K562 (cell line): ENCODE measurements around the gene STARD3NL. TPM values are rescaled to one million over a fixed set of nuclear protein-coding genes. Genes with fewer than 3 reads are reported as not detected.

Experiments
- ATAC-seq: fragments of 200-7000 bp; cut with Tn5 transposase; 3 replicates; pipeline ENCODE4 v1.9.1; 2020; ENCODE audit warnings: moderate library complexity
- BruUV-seq: library from RNA; stranded (reverse); fragments of 400-500 nt; replicated peaks from 2 replicates; lab custom pipeline; 2021; lab: Mats Ljungman, UMichigan
- CTCF ChIA-PET: fragments of 300-600 bp; formaldehyde crosslinking; extraction: SDS; loops from one replicate; lab custom pipeline; 2021; ENCODE audit warnings: low intra/inter-chr PET ratio; lab: Yijun Ruan, JAX
- POLR2A ChIA-PET: fragments of 300-600, 350-650 bp; sonication (Branson Sonifier 250); formaldehyde crosslinking; extraction: SDS; loops from one replicate; lab custom pipeline; 2021; ENCODE audit warnings: antibody characterized with exemption, inconsistent platforms; lab: Yijun Ruan, JAX
- DNase-seq, 4 experiments: peaks; one replicate each; pipeline versions ENCODE4 v3.0.0 to v3.0.0-alpha.2; 2011 to 2018; ENCODE audit warnings: low spot score in 3 of 4, mixed read lengths in 3 of 4; ENCODE audit errors: extremely low read depth in 1 of 4
- FAIRE-seq: peaks from 2 replicates; lab custom pipeline; 2011; peaks lifted over from hg19 to GRCh38; lab: Jason Lieb, UNC
- H2AFZ ChIP-seq: 2 replicates; pipeline ENCODE4 v1.6.0; 2011; ENCODE audit warnings: low read depth, low read length, control low read depth, inconsistent platforms
- H3K27ac ChIP-seq: fragments of 200-600 bp; 3 replicates; pipeline ENCODE4 v1.8.0; 2011; ENCODE audit warnings: low read depth, mild to moderate bottlenecking, control low read depth, inconsistent platforms, low read length, moderate library complexity, mixed read lengths; ENCODE audit errors: extremely low read depth
- H3K27me3 ChIP-seq, 2 experiments: fragments of 300-600 bp in 1 of 2; 2 replicates in 1 of 2; 3 replicates in 1 of 2; pipeline versions ENCODE4 v1.6.0 to v1.8.0; 2011; ENCODE audit warnings: inconsistent platforms in 2 of 2, low read length in 2 of 2, mild to moderate bottlenecking in 1 of 2, mixed read lengths in 1 of 2, moderate library complexity in 1 of 2; ENCODE audit not compliant: control insufficient read depth in 2 of 2, insufficient read depth in 2 of 2
- H3K36me3 ChIP-seq: fragments of 300-600 bp; 3 replicates; pipeline ENCODE4 v1.8.0; 2011; ENCODE audit warnings: mild to moderate bottlenecking, low read length, inconsistent platforms; ENCODE audit not compliant: control insufficient read depth, insufficient read depth
- H3K4me1 ChIP-seq, 2 experiments: fragments of 200-600 bp in 1 of 2; replicated peaks in 1 of 2; 2 replicates in 1 of 2; 3 replicates in 1 of 2; pipeline versions ENCODE4 v1.5.1 to v1.8.0; 2011; ENCODE audit warnings: inconsistent platforms in 2 of 2, low read length in 2 of 2, mild to moderate bottlenecking in 1 of 2, mixed read lengths in 1 of 2, moderate library complexity in 1 of 2; ENCODE audit not compliant: control insufficient read depth in 2 of 2, insufficient read depth in 2 of 2
- H3K4me2 ChIP-seq: 2 replicates; pipeline ENCODE4 v1.6.1; 2011; ENCODE audit warnings: low read length, control low read depth, inconsistent platforms, mixed read lengths; ENCODE audit not compliant: insufficient read depth
- H3K4me3 ChIP-seq: fragments of 200-600 bp; sonication (generic), shearing (Covaris generic); 2 replicates; pipeline ENCODE4 v1.5.1; 2016; ENCODE audit warnings: control low read depth, inconsistent platforms
- H3K79me2 ChIP-seq: fragments of 200-600 bp; 3 replicates; pipeline ENCODE4 v1.8.0; 2011; ENCODE audit warnings: low read length, inconsistent platforms; ENCODE audit not compliant: control insufficient read depth, insufficient read depth
- H3K9ac ChIP-seq, 2 experiments: 2 replicates each; pipeline versions ENCODE4 v1.6.0 to v1.6.1; 2011; ENCODE audit warnings: low read depth in 2 of 2, low read length in 2 of 2, control low read depth in 1 of 2, inconsistent platforms in 1 of 2, mild to moderate bottlenecking in 1 of 2, mixed read lengths in 1 of 2; ENCODE audit not compliant: insufficient read depth in 1 of 2
- H3K9me1 ChIP-seq: one replicate; pipeline ENCODE4 v1.6.0; 2011; ENCODE audit warnings: inconsistent platforms, mild to moderate bottlenecking, low read length, moderate library complexity; ENCODE audit not compliant: control insufficient read depth, insufficient read depth
- H3K9me3 ChIP-seq: replicated peaks from 2 replicates; pipeline ENCODE4 v1.5.1; 2011; ENCODE audit warnings: low read depth, low read length, inconsistent platforms; ENCODE audit not compliant: control insufficient read depth, insufficient read depth
- H4K20me1 ChIP-seq: replicated peaks from 2 replicates; pipeline ENCODE4 v1.6.1; 2011; ENCODE audit warnings: low read length, inconsistent platforms, mixed read lengths; ENCODE audit not compliant: control insufficient read depth, insufficient read depth
- ADNP ChIP-seq: fragments of 200-800 bp; sonication (Bioruptor generic); IDR thresholded peaks from 2 replicates; pipeline ENCODE4 v1.6.1; 2016; ENCODE audit warnings: missing genetic modification characterization, missing compliant biosample characterization
- BCOR ChIP-seq: fragments of 450-650 bp; IDR thresholded peaks from 2 replicates; pipeline ENCODE4 v1.6.1; 2016
- CLOCK ChIP-seq: fragments of 250-450 bp; sonication (Bioruptor Pico); IDR thresholded peaks from 2 replicates; pipeline ENCODE4 v1.4.0; 2020; ENCODE audit warnings: mild to moderate bottlenecking, moderate library complexity, borderline replicate concordance
- ETS1 ChIP-seq: conservative IDR thresholded peaks from 2 replicates; pipeline ENCODE4 v1.6.1; 2011; ENCODE audit warnings: low read depth, mild to moderate bottlenecking, low read length; ENCODE audit not compliant: control insufficient read depth
- EZH2 ChIP-seq: IDR thresholded peaks from 2 replicates; pipeline ENCODE4 v1.6.1; 2012; ENCODE audit warnings: low read depth, mild to moderate bottlenecking, inconsistent platforms, low read length, borderline replicate concordance
- HDAC2 ChIP-seq: fragments of 450-650 bp; IDR thresholded peaks from 2 replicates; pipeline ENCODE4 v1.6.1; 2016; ENCODE audit warnings: mild to moderate bottlenecking
- RBM25 ChIP-seq: fragments of 200-400 bp; formaldehyde crosslinking; IDR thresholded peaks from 2 replicates; pipeline ENCODE4 v1.6.1; 2018; ENCODE audit warnings: low read length, low read depth, moderate library complexity; ENCODE audit not compliant: severe bottlenecking
- RCOR1 ChIP-seq, 2 experiments: IDR thresholded peaks; 2 replicates each; pipeline ENCODE4 v1.6.1; 2012; ENCODE audit warnings: low read depth in 2 of 2, low read length in 2 of 2, borderline replicate concordance in 1 of 2, improper control_type of control experiment in 1 of 2
- TFE3 ChIP-seq: fragments of 450-650 bp; formaldehyde crosslinking; IDR thresholded peaks from 2 replicates; pipeline ENCODE4 v1.4.0; 2020; ENCODE audit warnings: mild to moderate bottlenecking, mixed read lengths
- THRAP3 ChIP-seq: fragments of 450-650 bp; IDR thresholded peaks from 2 replicates; pipeline ENCODE4 v1.6.1; 2016; ENCODE audit warnings: mild to moderate bottlenecking, inconsistent platforms, borderline replicate concordance
- ZNF174 ChIP-seq: fragments of 250-450 bp; sonication (Bioruptor Pico); IDR thresholded peaks from 2 replicates; pipeline ENCODE4 v1.4.0; 2020; ENCODE audit warnings: mild to moderate bottlenecking
- ZNF639 ChIP-seq, 2 experiments: fragments of 200-800 bp in 1 of 2; sonication (Bioruptor generic) in 1 of 2; sonication (generic) in 1 of 2; formaldehyde crosslinking in 1 of 2; IDR thresholded peaks in 1 of 2; conservative IDR thresholded peaks in 1 of 2; 2 replicates each; pipeline versions ENCODE4 v1.5.0 to v1.6.1; 2016 to 2020; ENCODE audit warnings: missing compliant biosample characterization in 1 of 2, missing genetic modification characterization in 1 of 2, missing genetic modification reagents in 1 of 2
- WGBS: fragments of 100-300 bp; shearing (Covaris generic); methylation state at CpG from one replicate; pipeline ENCODE4 v1.1.6; 2016; ENCODE audit warnings: low coverage, mixed read lengths; ENCODE audit not compliant: insufficient coverage; ENCODE audit errors: missing lambda C conversion rate; 5-methylcytosine and 5-hydroxymethylcytosine counted together
- in situ Hi-C: fragments of 300-500 bp; cut with MboI; formaldehyde crosslinking; loops from 4 replicates; pipeline ENCODE4 v1.15.0; 2018; ENCODE audit warnings: inconsistent platforms, mixed read lengths
- intact Hi-C: fragments of 100-400 bp; cut with micrococcal nuclease; formaldehyde crosslinking; loops from 2 replicates; pipeline ENCODE4 v1.14.2; 2022
- polyA plus RNA-seq, 8 experiments: library from polyadenylated mRNA; depleted of rRNA in 4 of 8; stranded (reverse) in 5 of 8; unstranded in 3 of 8; fragments of >200 nt; fragmentation: Nextera tagmentation in 2 of 8; fragmentation: Illumina TruSeq in 1 of 8; extraction: Ambion mirVana in 2 of 8; extraction: Trizol in 1 of 8; gene quantifications; 2 replicates each; pipeline versions ENCODE4 v1.2.1 to v1.2.3, GENCODE V29; 2011 to 2014; ENCODE audit warnings: inconsistent platforms in 1 of 8, missing spikeins in 1 of 8
- total RNA-seq, 7 experiments: library from RNA; depleted of rRNA in 6 of 7; stranded (reverse); fragments of >200 nt in 6 of 7; fragmentation: Illumina TruSeq in 2 of 7; extraction: Trizol in 2 of 7; gene quantifications; 2 replicates each; pipeline versions ENCODE4 v1.2.1 to v1.2.3, GENCODE V29; 2011 to 2021; ENCODE audit warnings: low replicate concordance in 1 of 7

STARD3NL gene
- total and polyA plus RNA-seq, 9 of the 15 experiments (the other 6 are each of a cell fraction or from before 2014, with no cell fraction given) = 42.2 to 90.0 (median 57.6) TPM

GRCh38 chr7:38274486-38274885, 96.4 kb downstream of the STARD3NL start (continued):
- no peak for TF ChIP-seq CLOCK (CRISPR knock-in tag)
- TF ChIP-seq ZNF174 (CRISPR knock-in tag) = no peak
- TF ChIP-seq ETS1 = no peak
- no peak for TF ChIP-seq THRAP3

DNA sequence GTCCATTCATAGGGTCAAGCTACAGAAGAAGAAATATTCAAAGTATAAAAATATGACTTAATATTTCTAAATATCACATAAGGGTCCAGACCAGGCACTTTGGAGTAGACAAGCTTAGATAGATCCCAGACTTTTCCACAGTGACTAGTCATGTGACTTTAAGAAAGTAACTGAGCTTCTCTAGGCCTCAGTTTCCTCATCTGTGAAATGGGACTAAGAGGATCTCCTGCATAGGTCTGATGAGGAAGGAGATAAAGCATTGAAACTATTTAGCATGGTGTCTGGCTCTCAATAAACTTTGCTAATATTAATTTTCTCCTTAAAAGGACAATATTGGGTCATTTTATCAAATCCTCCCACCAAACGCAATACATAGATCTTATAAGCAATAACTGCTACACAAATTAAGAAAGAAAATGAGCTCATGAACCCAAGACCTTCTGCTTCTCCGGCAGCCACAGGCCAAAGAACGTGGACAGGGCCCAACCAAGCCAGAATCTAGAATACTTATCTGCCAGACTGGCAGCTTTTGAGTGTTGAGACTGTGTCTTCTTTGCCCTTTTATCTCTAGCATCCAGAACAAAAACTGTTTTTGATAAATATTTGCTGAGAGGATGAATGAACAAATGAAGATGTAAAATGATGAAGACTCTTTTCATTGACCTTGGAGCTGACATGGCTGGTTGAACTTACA, 97.0 kb downstream of the STARD3NL start:
- in situ Hi-C loops (no loop called here), intact Hi-C loops (no loop called here)
- Histone ChIP-seq H4K20me1 (no peaks in the 10 kb centered on the region), H3K4me2 (no peak overlapping the region), H2AFZ (no peak overlapping the region), H3K9me3 (no peaks in the 10 kb centered on the region), H3K9ac (no peak overlapping the region), H3K79me2 (no peaks in the 10 kb centered on the region), H3K27me3 (no peaks in the 10 kb centered on the region), H3K4me1 (no peaks in the 10 kb centered on the region; a peak in 1 of 5 replicates), H3K4me3 (no peak overlapping the region), H3K27ac (no peak overlapping the region), H3K9me1 (no peaks in the 10 kb centered on the region), H3K36me3 (no peaks in the 10 kb centered on the region)
- ATAC-seq = no peak
- no TSS peak for BruUV-seq
- 15% methylated on average over 3 of the region's 3 CpGs for WGBS
- ChIA-PET CTCF (no interaction called here), POLR2A (interaction anchor here (1.0 to 2.1 kb wide), 3 partner anchors 12 to 34 kb away, joined by 3 to 6 read pairs (median 3); no protein-coding TSS in a partner anchor)
- FAIRE-seq = no peak
- DNase-seq = no peak
- peak; percentile 81 for TF ChIP-seq TFE3 (CRISPR knock-in tag)
- peak; percentile 79 for TF ChIP-seq ADNP
- TF ChIP-seq EZH2 = no peak
- peak; percentile 98 for TF ChIP-seq RBM25
- peak; percentile 53; the same call in 1 of the 2 replicates for TF ChIP-seq HDAC2
- TF ChIP-seq ZNF639 (CRISPR knock-in tag; conservative IDR thresholded peaks at IDR 0.05 in 1 of 2, IDR thresholded peaks at IDR 0.05 in 1 of 2) = no peak
- TF ChIP-seq BCOR = peak; percentile 79
- TF ChIP-seq RCOR1 (IDR thresholded peaks at IDR 0.05; ENCODE audit: borderline replicate concordance in 1 of 2, low read depth in 2 of 2, low read length in 2 of 2) = peak in 1 of 2 experiments; percentile 45; a peak in 2 of 4 replicates
